ENCODE measurements around the gene PTGDS. TPM values are rescaled to one million over a fixed set of nuclear protein-coding genes. Genes with fewer than 3 reads are reported as not detected.

PTGDS gene
- total RNA-seq, 1 donor from 2014 or later: 225 TPM

DNA sequence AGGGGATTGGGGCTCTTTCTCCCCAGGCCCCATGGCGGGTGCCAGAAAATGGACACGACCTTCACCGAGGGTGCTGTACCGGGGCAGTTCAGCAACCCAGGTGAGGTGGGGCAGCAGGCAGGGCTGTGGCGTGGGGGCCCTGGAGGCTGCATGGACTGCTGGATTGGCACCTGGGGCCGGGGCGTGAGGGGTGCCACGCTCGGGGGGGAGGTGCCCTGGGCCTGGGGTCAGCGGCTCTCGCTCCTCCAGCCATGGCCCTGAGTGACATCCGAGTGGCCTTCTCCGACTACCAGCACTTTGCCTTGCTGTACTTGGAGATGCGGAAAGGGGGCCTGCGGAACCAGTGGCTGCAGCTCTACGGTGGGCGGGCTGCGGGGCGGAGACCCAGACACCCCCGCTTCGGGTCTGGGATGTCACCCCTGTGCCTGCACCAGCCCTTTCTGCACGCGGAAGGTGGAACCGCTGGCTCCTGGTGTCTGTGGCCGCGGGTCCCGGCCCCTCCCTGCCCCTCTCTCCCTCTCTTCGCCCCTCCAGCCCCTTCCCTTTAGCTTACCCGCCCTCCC is 7.2 kb downstream of the PTGDS start:
- H3K27ac ChIP-seq: no peak overlapping the region
- intact Hi-C loops (cut with DNase I): no loop called here
- no peaks in the 10 kb centered on the region for H3K36me3 ChIP-seq
- DNase-seq: no peak
- H3K4me1 ChIP-seq: peaks cover 19% of the 10 kb centered on the region
- no peaks in the 10 kb centered on the region for H3K9me3 ChIP-seq
- H3K27me3 ChIP-seq (ENCODE audit: low read depth): peaks cover 28% of the 10 kb centered on the region
- H3K4me3 ChIP-seq: no peak overlapping the region
- TF ChIP-seq, protein P1, sequence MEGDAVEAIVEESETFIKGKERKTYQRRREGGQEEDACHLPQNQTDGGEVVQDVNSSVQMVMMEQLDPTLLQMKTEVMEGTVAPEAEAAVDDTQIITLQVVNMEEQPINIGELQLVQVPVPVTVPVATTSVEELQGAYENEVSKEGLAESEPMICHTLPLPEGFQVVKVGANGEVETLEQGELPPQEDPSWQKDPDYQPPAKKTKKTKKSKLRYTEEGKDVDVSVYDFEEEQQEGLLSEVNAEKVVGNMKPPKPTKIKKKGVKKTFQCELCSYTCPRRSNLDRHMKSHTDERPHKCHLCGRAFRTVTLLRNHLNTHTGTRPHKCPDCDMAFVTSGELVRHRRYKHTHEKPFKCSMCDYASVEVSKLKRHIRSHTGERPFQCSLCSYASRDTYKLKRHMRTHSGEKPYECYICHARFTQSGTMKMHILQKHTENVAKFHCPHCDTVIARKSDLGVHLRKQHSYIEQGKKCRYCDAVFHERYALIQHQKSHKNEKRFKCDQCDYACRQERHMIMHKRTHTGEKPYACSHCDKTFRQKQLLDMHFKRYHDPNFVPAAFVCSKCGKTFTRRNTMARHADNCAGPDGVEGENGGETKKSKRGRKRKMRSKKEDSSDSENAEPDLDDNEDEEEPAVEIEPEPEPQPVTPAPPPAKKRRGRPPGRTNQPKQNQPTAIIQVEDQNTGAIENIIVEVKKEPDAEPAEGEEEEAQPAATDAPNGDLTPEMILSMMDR (IDR thresholded peaks at IDR 0.05): no peak
- no peak for ATAC-seq

- Histone ChIP-seq H3K4me3 (no peak overlapping the region), H3K9me3 (no peaks in the 10 kb centered on the region), H3K27ac (no peak overlapping the region), H3K4me1 (peaks cover 19% of the 10 kb centered on the region), H3K27me3 (ENCODE audit: low read depth) (peaks cover 28% of the 10 kb centered on the region), H3K36me3 (no peaks in the 10 kb centered on the region)
- DNase-seq (no peak), ATAC-seq (peak in 1 of 2 donors; percentile 3)
- intact Hi-C loops (cut with DNase I): no loop called here
- TF ChIP-seq, protein P1 (IDR thresholded peaks at IDR 0.05): no peak
Observed at GRCh38 chr9:136985027-136985602, 7.8 kb downstream of the PTGDS start.

- Histone ChIP-seq H3K4me3 (no peak overlapping the region), H3K9me3 (no peaks in the 10 kb centered on the region), H3K36me3 (no peaks in the 10 kb centered on the region), H3K4me1 (peaks cover 16% of the 10 kb centered on the region), H3K27ac (no peak overlapping the region), H3K27me3 (ENCODE audit: low read depth) (peaks cover 28% of the 10 kb centered on the region)
- DNase-seq: no peak
- TF ChIP-seq, protein P1 (IDR thresholded peaks at IDR 0.05): no peak
- intact Hi-C loops (cut with DNase I): no loop called here
- no peak for ATAC-seq
Observed at GRCh38 chr9:136985853-136986252, 8.5 kb downstream of the PTGDS start.

DNA sequence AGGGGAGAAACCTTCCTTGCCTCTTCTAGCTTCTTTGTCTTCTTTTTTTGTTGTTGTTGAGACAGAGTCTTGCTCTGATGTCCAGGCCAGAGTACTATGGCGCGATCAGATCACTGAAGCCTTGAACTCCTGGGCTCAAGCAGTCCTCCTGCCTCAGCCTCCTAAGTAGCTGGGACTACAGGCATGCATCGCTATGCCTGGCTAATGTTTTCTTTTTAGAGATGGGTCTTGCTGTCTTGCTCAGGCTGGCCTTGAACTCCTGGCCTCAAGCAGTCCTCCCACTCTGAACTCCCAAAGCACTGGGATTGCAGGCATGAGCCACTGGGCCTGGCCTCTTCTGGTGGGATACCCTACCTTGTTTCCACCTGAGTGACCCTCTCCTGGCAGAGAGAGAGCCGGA is 11.6 kb downstream of the PTGDS start:
- Histone ChIP-seq H3K4me3 (no peak overlapping the region), H3K9me3 (no peaks in the 10 kb centered on the region), H3K4me1 (peaks cover 27% of the 10 kb centered on the region), H3K27ac (no peak overlapping the region), H3K36me3 (peaks cover 7% of the 10 kb centered on the region), H3K27me3 (ENCODE audit: low read depth) (peaks cover 28% of the 10 kb centered on the region)
- DNase-seq (no peak), ATAC-seq (no peak)
- TF ChIP-seq, protein P1 (IDR thresholded peaks at IDR 0.05): no peak
- intact Hi-C loops (cut with DNase I): no loop called here

DNA sequence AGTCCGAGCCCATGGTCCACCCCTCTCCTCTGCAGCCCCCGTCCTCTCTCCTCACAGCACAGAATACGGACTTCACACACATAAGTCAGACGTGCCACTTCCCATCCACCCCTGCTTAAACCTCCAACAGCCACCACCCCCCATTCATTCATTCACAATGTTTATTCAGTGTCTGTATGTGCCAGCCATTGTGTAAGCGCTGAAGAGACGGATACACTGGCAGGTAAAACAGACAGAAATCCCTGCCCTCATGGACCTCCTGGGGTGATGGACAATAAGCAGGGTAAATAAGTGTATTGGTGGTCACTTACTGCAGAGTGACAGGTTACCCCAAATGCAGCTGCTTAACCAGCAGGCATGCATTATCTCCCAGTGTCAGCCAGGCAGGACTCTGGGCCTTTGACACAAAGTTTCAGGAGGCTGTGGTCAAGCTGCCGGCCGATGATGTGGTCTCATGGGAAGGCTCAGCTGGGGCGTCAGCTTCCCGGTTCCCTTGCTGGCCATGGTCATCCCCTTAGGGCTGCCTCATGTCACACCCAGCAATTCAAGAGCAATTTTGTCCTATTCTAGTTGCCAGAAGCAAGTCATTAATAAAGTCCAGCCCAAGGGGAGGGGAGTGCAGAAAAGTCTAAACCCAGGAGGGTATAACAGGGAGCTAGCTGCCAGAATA is 13.1 kb downstream of the PTGDS start:
- H3K27me3 ChIP-seq (ENCODE audit: low read depth): peaks cover 15% of the 10 kb centered on the region
- DNase-seq: no peak
- H3K27ac ChIP-seq: no peak overlapping the region
- intact Hi-C loops (cut with DNase I): no loop called here
- H3K9me3 ChIP-seq: no peaks in the 10 kb centered on the region
- ATAC-seq: no peak
- H3K4me3 ChIP-seq: no peak overlapping the region
- peaks cover 16% of the 10 kb centered on the region for H3K36me3 ChIP-seq
- H3K4me1 ChIP-seq: peaks cover 37% of the 10 kb centered on the region
- TF ChIP-seq, protein P1 (IDR thresholded peaks at IDR 0.05): no peak

Data from lower lobe of right lung (tissue), 2 donors.